NCI-H1694 treated with DMSO at 0.1 percent for 48 hours (cell line): Measurements from ENCODE around the gene AFG3L2.

Experiments
- DNase-seq: peaks from one replicate; lab custom pipeline; 2025; lab: John Stamatoyannopoulos, UW

The AFG3L2 gene

DNA sequence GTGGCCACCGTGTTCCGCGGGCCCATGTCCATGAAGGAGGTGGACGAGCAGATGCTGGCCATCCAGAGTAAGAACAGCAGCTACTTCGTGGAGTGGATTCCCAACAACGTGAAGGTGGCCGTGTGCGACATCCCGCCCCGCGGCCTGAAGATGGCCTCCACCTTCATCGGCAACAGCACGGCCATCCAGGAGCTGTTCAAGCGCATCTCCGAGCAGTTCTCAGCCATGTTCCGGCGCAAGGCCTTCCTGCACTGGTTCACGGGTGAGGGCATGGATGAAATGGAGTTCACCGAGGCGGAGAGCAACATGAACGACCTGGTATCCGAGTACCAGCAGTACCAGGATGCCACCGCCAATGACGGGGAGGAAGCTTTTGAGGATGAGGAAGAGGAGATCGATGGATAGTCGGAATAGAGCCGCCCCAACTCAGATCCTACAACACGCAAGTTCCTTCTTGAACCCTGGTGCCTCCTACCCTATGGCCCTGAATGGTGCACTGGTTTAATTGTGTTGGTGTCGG, 51.2 kb downstream of the AFG3L2 start:
- DNase-seq = no peak

DNA sequence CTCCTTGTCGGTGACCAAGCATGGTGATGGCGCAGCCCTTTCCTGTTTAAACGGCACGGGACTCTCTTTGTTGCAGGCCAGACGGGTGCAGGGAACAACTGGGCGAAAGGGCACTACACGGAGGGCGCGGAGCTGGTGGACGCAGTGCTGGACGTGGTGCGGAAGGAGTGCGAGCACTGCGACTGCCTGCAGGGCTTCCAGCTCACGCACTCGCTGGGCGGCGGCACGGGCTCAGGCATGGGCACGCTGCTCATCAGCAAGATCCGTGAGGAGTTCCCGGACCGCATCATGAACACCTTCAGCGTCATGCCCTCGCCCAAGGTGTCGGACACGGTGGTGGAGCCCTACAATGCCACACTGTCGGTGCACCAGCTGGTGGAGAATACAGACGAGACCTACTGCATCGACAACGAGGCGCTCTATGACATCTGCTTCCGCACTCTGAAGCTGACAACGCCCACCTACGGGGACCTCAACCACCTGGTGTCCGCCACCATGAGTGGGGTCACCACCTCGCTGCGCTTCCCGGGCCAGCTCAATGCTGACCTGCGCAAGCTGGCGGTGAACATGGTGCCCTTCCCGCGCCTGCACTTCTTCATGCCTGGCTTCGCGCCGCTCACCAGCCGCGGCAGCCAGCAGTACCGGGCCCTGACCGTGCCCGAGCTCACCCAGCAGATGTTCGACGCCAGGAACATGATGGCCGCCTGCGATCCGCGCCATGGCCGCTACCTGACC, 51.9 kb downstream of the AFG3L2 start:
- DNase-seq = no peak

DNA sequence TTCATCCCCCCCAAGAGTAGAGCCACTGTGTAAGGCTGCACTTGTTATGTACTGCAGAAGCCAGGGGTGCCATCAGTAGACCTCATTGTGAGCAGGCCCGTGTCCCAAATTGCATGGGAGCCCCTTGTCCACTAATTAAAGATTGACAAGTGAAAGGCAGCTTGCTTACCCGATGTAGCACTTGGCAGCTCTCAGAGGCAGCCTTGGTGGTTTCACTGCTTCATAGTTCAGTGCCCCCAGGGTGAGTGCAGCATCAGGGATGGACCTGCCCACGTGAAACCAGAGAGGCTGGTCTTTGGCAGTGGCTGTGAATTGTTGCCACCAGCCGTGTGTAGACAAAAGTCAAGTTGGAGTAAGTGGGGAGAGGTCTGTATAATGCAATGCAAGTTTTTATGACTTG, 55.7 kb downstream of the AFG3L2 start:
- no peak for DNase-seq

DNA sequence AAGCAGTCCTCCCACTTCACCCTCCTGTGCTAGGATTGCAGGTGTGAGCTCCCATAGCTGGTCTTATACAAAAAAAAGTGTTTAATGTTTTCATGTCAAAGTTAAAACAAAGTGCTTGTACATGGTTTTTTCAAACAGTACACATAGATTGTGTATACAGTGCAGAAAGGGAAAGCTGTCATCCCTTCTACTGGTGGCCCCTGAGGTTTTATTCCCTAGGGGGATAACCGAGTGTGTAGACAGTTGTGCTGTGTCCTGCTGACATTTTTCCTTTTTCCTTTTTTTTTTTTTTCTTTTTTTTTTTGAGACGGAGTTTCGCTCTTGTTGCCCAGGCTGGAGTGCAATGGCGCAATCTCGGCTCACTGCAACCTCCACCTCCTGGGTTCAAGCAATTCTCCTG, 58.2 kb downstream of the AFG3L2 start:
- no peak for DNase-seq

DNA sequence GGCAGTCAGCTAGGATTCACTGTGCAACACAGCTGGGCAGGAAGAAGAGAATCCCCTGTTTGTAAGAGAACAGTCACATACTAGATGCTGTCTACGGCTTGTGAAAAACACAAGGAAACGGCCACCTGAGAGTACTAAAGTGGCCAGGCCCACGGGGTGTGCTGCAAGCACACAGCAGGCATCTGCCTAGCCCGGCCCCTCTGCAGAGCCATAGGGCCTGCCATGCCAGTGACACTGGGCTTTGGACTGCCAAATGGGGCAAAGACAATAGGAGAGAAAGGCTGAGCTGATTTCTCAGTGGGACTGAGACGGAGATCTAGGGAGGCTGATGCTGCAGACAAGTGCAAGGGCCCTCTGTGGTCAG, 58.7 kb downstream of the AFG3L2 start:
- DNase-seq = no peak

DNA sequence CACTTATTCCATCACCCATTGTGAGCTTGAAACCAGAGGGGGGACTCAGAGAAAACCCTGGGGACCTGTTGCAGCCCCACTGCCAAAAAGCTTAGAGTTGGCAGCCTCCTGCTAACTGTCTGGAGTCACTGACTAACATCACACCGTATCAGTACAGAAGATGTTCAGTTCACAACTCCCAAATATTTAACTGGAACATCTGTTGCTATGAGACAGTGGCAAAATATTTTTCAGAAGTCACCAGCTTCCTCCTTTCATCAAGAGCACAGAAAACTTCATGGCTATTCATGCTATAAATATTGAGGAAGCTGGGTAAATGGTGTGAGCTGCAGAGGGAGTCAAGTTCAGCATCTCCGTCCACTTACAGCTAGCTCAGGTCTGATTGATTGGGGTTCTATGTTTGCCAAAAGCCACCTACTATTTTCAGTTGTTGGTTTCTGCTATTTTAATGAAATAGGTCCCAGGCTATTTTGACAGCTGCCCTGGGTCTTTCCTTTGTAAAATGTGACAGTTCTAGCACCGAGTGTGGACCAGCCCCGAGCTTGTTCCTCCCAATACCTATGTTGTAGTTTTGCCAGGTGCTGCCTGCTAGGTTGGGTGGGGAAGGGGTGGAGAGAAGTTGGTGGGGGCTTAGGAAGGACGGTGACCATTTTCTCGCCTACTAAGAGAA, 59.2 kb downstream of the AFG3L2 start:
- DNase-seq = no peak

DNA sequence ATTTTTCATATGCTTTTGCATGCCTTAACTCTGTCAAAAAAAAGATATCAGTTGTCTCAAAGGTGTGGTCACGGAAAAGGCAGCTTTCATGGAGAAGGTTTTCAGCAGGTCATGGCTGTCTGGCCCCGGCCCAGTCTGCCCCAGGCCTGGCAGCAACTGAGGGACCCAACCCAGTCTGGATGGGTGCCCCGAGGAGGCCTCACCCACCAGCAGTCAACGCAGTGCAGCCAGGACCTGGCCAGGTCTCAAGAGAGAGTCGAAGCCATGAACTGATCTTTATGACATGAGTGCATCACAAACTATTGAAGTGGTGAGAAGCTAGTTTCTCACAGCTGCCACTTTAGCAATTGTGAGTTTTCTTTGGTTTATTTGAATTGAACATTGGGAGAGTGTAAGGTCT, 61.1 kb downstream of the AFG3L2 start:
- DNase-seq = no peak

DNA sequence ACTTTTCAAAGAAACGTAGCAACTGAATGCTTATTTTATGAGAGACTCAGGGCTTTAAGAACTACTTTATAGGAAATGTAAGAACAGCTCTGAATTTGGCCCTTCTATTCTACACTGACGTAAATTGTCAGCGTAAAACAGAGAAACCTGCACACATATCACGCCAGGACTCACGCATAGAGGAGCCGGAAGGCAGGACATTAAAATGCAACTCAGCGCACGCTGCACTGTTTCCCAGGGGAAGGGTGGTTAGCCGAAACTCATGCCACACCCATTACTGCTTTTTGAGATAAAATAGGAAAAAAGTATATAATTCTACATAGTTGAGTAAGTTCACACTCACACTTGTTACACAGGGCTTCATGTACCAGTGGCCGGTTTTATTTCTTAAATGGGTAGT, 61.5 kb downstream of the AFG3L2 start:
- DNase-seq = no peak

DNA sequence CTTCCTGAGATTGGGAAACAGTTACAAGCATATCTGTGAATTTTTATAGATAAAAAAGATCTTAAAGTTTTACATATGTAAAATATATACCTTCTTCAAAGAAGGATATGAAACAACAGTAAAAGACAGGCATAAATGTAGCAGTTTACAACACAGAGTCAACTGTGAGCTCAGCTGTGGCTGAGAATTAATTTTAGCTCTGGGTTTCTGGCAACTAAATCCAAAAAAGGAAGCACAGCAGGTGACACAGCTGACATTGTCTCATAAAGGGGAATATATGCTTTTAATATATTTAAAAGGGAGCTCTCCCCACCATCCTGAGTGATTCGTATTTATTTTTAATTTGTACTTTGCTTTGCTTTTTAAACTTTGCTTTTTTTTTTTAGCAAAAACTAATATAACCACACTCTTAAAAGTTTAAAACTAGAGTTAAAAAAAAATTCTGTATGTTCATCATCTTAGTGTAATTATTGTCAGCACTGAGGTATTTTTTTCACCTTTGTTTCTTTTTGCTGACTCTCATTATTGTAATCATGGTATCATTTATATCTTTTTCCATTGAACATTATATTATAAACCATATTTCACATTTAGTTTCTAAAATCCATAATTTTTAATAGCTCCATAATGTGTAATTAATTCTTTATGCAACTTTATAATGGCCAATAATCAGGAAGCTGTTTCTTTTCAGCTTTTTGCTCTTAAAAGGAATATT, 62.3 kb downstream of the AFG3L2 start:
- DNase-seq = no peak

DNA sequence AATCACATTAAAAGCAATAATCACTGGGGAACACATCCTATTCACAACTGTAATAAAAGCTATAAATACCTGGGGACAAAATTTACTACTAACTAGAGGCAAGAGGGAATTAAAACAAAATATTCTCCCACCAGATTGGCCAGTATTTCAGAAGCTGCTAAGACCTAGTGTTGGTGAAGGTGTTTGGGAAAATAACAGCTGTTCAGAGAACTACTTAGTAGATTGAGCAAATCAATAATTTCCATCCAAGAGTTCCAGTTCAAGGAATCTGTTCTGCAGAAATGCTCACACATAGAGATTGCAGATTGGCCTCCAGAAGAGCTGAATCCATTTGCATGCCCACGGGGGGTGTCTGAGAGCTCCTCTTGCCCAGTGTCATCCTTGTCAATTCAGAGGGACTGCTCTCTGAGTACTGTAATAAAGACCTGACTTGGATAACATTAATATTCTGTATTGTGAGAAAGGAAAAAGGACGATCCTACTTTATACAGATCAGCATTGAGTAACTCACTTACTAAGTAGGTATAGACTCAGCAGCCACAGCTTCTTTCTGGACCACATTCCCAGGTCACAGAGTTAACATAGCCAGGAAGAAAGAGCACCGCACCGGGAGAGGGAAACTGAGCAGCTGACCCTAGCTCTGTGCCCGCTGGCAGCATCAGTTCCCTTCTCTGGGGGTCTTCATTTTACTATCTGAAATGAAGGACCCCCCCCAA, 63.3 kb downstream of the AFG3L2 start:
- DNase-seq = no peak

DNA sequence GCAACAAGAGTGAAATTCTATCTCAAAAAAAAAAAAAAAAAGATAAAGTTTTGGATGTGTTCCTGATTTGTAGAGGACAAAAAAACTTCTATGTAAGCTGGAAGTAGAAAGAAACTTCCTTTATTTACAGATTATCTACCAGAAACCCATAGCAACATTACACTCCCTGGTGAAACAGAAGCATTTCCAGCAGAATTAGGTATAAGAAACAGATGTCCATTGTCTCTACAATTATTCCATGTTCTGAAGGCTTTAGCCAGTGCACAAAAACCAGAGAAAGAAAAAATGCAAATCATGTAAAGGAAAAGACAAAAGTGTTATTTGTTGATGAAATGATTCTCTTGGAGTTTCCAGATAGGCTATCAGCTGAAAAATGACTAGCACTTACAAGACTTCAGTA, 64.1 kb downstream of the AFG3L2 start:
- DNase-seq = no peak

DNA sequence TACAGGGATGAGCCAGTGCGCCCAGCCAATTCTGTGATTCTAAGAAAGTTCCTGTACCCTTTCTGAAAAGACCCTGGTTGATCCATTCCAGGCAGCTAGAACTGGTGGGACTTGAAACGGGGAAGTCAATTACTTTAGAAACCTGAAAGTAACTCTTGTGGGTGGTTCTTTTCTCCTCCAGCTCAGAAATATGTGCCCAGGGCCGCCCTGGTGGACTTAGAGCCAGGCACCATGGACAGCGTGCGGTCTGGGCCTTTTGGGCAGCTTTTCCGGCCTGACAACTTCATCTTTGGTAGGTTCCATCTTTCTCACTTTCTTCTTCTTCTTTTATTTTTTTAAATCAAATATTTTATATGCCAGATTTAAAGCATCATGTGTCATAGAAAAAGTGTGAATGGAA, 66.3 kb downstream of the AFG3L2 start:
- DNase-seq = no peak

DNA sequence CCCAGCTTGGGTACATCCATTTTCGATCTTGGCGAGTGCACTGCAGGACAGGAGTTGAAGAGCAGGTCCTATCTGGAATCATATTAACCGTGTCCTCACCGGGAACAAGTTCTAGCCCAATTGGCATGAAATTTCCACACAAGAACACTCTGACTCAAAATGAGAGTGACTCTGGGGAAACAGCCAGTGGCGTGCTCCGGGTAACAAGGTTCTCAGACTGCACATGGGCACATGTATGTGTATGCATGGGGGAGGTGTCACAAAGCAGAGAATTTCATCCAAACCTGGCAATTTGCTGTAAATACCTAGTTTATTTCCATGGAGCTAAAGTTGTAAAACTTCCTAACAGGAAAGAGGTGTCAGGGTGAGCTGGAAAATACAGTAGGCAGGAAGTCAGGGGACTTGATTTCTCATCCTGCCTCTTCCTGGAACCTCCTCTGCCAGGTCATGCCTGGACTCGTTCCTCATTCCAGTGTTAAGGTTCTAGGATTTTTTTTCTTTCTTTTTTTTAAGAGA, 67.3 kb downstream of the AFG3L2 start:
- DNase-seq = no peak

DNA sequence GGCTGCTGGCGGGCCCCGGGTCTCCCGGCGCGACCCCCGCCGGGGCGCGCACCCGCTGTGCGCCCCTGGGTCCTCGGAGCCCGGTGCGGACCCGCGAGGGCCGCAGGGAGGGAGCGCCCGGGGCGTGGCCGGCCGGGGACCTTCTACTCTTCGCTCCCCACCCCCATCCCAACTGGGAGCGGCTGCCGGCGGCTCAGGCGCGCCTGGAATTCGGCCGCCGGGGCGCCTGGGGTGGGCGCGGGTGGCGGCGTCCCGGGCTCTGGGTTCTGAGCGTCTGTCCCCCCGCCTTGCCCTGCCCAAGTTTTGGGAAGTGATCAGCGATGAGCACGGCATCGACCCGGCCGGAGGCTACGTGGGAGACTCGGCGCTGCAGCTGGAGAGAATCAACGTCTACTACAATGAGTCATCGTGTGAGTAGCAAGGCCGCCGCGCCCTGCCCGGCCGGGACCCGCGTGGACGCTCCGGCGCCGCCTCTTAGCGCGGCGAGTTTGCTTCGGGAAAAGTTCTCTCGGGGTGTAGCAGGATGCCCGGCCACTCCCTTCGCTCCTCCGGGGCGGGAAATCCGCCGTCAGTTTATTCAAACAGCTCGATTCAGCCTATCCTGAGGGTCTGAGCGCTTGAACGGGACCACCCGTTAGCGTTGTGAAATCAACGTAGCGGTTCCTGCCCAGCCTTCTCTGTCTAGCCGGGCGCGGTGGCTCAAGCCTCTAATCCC, 68.5 kb downstream of the AFG3L2 start:
- DNase-seq = peak; percentile 37

DNA sequence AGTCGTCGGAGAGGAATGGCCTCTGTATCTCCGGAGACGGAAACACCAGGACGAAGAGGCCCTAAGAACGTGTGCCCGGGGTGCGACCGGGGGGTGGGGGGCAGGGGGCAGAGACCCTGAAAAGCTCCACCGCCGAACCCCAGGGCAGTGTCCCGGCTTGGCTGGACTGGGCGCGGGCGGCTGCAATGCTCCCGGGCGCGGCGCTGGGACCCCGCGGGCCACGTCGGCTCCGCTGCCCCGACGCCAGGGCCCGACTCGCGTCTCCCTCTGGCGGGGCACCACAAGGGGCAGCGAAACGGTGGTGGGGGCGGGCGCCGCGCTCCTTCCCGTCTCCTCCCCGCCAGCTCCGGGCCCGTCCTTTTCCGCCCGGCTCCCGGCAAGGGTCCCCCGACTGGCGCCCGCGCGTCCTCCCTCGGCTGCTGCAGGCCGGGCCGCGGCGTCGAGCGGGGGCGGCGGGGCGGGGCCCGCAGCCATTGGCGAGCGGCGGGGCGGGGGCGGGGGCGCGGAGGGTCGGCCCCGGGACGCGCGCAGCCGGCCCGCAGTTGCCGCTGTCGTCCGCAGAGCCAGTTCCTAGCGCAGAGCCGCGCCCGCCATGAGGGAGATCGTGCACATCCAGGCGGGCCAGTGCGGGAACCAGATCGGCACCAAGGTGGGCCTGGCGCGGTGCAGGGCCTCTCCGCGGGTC, 69.2 kb downstream of the AFG3L2 start, which contains the start of gene TUBB6:
Gene TUBB6 (plus strand): TSS at position 541 of the 685 bp plus-strand sequence. CDS start 52 bp downstream, at position 593.
- DNase-seq = no peak

DNA sequence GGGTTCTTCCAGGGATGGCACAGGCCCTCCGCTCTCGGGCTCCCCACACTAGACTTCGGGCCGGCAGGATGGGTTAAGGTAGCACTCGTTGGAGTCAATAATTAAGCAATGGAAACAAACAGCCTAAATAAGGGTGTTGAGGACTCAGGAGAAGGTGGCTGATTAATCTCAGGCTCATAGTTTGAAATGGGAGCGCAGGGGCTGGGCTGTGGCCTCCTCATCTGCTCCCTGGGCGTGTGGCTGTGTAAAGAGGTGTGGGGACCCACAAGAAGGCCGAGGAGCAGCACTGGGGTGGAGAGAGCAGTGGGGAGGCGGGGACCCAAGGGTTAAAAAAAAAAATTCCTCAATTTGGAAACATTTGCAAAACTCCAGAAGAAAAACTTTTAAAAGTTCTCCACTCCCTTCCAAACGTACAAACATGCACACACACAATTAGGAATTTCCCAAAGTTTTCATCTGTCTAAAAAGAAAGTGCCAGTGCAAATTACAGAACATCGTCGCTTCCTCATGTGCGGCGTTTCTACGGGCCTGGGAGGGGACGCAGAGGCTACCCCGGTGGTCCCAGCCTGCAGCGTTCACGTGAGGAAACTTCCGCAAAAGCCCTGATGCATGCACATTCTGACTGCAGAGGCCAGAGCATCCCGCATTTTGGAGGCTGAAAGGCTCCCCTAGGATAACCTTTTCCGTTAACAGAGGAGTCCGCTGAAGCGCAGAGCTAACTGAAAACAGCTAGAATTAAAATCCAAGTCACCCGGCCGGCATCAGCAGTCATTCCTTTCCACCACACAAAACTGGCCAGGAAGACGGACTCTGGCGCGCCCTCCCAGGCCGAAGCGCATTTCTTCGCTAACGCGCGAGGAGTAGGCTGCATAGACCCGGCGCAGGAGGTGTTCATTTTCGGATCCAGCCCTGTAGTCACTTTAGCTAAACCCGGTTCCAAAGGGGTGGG, 70.0 kb downstream of the AFG3L2 start:
- DNase-seq = no peak

DNA sequence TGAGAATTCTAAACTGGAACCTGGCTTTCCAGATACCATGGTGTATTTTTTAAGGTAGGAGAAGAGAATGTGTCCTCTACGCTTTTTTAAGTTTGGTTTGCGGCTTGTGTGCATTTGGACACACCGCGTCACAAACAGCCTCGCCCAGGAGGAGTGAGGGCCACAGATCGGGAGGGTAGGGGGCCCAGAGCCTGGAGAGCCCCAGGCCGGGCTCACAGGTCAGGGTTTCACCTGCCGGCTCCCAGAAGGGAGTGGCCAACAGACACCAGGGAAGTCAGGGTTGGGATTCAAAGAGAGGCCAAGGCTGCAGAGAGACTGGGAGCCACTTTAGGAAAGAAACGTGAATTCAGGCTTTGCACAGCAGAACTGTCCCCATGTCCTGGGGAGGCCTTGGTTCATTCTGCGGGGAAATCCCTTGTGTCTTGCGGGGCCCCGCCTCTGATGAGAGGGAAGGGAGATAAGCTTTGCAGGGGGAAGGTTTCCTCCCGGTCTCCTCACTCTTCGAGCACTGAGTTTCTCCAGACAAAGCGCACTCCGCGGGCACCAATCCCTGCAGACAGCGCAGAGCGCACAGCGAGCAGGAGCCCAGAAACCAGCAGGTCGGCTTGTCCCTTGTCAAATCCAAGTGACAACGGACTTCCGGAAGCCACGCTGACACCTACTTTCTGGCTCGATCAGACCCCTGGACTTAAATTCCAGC, 70.9 kb downstream of the AFG3L2 start:
- DNase-seq = no peak

DNA sequence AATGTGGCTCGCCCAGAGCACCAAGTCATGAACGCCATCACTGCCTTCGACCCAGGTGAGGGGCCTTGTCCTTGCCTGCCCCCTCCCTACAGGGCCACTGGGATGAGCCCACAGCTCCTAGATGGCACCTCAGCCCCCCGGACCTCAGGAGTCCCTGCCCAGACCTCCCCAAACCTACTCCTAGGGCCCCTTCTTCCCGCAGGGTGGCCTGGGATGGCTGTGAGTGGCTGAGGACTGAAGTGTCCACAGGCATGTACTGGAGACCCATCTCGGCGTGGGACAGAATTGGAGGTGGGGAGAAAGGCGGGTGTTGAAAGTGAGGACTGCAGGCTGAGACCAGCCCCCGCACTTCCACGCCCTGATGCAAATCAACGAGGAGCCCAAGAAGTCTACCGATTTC, 71.8 kb downstream of the AFG3L2 start:
- DNase-seq = no peak
